Measurements from ENCODE around the gene ENPP4.
"Not testable (repeated sequence)": the region's sequence is repeated elsewhere in the genome, so short reads cannot be mapped to it uniquely, and the experiment has no call there.

ENPP4 gene

DNA sequence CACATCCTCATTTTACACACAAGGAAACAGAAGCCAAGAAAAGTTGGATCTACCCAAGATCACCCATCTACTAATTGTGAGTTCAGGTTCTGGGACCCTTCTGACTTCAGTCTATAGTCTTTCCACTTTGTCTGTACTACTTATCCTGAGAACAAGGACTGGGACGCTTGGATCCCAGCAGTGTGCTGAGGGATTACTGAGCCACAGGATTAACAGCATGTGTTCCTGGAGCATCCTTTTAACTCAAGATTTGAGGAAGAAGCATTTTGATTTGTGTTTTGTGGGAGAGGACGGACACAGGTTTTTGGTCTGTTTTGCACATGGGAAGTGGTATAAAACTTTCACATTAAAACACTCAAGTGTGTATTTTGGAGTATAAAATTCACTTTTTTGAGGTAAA is 4.4 kb downstream of the ENPP4 start:
- no peak for DNase-seq

DNA sequence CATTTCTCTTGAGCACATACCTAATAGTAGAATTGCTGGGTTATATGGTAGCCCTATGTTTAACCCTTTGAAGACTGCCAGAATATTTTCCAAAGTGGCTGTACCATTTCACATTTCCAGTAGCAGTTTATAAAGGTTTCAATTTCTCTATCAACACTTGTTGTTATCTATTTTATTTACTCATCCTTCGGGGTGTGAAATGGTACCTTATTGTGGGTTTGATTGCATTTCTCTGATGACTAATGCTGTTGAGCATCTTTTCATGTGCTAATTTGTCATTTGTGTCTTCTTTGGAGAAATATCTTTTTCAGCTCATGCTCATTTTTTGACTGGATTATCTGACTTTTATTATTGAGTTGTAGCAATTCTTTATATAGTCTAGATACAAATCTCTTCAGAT is 5.4 kb downstream of the ENPP4 start:
- no peak for DNase-seq

DNA sequence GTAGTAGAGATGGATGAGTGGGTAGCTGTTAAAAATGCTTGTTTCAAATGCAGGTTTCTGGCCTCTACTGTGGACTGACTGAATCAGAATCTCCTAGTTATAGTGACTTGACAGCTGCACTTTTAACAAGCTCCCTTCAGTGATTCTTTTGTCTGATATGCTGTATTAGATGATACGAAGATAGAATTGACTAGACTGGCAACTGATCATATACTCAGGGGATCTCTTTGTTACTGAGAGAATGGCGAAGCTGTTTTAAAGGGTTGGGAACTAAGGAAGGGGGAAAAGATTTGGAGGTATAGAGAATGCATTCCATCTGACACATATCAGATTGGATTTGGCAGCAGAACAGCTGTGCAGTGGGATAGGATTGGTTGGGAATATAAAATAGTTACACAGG is 7.0 kb downstream of the ENPP4 start:
- no peak for DNase-seq

DNA sequence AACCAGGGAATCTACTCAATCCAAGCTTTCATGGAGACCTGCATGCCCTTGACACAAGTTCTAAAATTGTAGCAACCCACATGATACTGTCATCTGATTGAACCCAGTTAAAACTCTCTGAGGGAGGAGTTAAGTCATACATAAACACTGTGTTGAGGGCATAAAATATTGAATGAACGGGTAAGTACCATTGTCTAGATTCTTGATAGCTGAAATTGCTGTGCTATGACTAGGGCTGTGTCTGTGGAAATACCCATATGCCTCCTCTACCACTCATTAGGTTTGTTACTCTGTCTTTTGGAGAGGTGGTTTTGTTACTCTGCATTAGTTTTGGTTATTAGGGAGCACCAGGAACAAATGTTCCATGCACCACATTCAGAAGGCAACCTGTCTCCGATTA is 7.6 kb downstream of the ENPP4 start:
- DNase-seq, result no peak

DNA sequence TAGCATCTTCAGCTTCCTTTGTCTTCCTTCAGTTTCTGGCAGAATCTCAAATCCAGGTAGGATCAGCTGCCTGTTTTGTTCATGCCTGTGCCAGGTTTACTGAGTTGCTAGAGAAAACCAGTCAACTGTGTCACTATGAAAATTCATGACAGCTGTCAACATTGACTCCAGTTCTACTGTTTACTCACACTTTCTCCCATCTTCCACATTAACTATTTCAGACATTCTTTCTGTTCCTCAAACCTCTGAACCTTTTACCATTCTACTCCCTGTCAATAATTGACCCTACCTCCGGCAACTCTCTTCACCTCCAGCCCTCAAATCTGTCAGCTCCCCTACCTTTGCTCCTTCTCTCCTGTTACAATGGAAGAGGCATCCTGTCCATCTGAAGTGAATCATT is 8.5 kb downstream of the ENPP4 start:
- no peak for DNase-seq

DNA sequence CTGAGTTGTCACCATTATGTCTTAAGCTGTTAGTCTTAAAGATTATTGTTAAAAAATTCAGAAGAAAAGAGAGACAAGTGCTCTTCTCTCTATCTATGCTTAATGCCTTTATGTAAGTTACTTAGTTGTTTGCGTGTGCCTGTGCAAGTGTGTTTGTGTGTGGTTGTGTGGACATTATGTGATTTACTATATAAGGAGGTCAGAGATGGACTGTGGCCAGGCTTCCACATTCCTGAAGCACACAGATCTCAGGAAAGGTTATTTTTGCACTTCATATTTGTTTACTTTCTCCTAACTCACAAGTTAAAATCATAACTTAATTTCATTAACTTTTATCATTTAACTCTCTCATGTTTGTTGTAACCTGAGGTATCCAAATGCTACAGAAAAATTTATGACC is 14.5 kb downstream of the ENPP4 start:
- no peak for DNase-seq

DNA sequence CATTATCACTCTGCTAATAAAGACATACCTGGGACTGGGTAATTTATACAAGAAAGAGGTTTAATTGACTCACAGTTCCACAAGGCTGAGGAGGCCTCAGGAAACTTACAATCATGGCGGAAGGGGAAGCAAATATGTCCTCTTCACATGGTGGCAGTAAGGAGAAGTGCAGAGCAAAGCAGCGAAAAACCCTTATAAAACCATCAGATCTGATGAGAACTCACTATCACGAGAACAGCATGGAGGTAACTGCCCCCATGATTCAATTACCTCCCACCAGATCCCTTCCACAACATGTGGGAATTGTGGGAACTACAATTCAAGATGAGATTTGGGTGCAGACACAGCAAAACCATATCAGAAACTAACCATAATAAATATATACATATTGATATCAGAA is 19.3 kb downstream of the ENPP4 start:
- DNase-seq, result not testable (repeated sequence)

DNA sequence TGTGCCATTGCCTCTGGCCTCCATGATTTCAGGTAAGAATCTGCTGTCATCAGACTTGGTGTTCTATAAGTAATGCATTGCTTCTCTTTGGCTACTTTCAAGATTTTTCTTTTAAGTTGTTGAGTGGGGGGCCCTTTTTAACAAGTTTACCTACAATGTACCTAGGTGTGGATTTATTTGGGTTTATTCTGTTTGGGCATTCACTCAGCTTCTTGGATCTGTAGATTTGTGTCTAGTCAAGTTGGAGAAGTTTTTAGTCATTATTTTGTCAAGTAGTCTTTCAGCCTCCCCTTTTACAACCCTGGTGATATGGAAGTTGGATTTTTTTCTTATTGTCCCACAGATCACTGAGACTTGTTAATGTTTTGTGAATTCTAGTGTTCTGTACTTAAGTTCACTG is 26.9 kb downstream of the ENPP4 start:
- no peak for DNase-seq

DNA sequence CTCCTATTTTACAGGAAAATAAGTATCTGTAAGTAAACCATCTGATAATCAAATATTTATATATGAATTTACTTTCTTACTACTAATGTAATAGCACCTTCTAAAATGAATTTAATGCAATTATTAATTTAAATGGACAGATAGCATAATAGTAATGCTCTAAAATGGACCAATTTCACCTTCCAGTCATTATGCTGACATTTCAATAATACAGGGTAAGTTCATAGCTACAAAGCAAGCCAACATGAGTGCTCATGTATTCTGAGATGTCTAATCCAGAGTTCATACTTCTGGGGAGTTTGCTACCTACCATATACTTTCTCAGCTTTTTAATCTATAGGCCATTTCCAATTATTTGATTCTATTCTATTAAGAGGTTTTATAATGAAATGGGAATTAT is 29.4 kb downstream of the ENPP4 start:
- no peak for DNase-seq

DNA sequence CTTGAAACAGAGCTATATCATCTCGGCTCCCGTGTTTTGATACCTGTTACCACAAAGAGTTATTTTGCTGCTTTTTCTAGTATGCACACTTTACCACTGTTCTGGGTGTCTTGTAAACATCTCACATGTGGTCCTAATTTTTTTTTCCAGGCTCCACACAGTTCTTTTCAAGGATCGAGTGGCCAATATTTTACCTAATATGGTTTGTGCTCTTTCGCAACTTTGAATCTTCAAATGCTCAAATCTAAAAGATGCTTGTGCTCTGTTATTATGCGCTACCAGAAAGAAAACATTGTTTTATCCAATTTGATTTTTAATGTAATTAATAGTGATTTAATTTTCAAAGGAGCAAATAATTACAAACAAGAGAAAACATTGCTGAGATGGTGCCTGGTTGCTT is 30.3 kb downstream of the ENPP4 start:
- DNase-seq, result no peak

DNA sequence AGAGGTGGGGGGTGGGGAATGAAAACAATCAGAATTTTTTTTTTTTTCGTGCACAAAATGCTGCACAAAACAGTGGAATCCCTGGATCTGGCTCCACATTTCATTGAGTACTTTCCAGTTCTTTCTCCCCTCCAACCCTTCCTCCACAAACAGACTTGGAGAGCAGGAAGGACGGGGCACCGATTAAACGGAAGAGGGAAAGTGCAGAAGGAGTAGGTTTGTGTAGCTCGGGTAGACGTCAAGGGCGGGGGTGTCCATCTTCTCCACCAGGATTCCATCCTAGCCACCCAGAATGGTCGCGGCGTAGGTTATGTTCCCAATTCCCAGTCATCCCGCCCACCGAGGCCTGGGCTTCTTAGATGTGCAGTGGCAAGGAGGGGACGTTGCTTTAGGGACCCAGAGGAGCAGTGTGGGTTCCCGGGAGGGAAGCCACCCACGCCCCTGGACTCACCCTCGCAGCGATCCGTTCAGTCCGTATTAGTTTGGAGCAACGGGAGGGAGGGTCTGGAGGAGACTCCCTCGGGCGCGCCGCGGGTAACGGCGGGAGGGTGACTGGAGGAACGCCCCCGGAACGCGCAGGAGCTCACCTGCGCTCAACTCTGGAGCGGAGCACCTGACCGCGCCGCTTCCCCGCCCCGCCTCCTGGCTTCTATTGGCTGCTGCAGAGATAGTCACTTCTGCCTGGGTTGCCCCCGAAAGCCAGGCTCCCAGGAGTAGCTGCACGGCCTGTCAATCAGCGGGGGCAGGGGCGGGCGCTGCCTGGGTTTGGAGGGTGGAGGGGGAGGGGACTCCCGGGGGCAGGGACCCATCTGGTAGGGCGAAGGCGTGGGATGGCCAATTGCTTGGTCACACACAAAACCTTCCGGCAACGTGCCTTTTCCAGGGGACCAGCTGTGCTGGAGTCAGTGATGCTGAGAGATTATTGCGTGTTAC is 40.8 kb downstream of the ENPP4 start, which contains the start of gene ENPP5:
ENPP5 (minus strand) TSS at position 624 of the 933 bp plus-strand sequence. CDS start 2,718 bp downstream, outside the sequence.
- peak; percentile 89 to 97 for DNase-seq

DNA sequence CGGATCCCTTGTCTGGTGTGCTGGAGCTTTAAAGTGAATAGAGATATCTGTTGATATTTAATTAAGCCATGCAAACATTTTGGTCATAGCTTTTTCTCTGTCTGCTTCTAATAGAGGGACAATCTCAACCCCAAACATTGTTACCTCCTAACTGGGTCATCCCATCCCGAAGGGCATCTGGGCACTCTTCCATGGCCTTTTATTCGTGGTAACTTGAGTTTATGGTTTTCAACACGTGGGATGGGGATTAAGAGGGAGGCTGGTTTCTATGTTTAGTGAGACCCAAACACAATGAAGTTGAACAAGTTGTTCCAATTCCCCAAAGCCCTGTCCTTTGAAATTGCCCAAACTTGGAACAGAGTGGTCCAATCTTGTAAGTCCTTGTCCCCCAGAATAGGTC is 42.4 kb downstream of the ENPP4 start:
- DNase-seq, result no peak

DNA sequence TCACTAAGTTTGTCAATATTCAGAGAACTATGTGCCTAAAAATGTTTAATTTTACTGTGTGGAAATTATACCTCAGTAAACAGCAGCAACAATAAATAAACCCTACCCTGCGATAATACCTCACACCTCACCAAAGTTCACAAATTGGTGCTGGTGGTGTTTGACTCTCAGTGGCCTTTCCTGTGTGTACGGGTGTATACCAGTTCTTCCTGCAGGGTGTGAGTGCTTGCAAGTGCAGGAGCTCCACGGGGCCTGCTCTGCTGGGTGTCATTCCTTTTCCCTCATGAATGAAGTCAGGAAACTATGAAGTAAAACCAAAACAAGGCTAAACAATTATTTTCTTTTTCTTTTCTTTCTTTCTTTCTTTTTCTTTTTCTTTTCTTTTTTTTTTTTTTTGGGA is 45.1 kb downstream of the ENPP4 start:
- no peak for DNase-seq

DNA sequence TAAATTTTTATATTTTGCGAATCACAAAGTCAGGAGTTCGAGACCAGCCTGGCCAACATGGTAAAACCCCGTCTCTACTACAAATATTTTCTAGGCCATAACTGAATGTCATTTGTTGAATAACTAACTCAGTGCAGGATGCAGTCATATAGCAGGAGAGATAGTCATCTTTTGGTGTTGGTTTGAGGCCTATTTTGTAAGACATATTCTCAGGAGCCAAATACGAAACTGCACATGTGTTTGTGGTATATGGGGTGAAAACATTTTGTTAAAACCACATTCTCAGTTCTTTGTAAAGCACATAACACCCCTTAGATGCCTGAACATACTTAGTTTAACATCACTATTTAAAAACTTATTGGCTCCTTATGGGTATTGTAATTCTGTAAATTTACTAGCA is 45.7 kb downstream of the ENPP4 start:
- no peak for DNase-seq

DNA sequence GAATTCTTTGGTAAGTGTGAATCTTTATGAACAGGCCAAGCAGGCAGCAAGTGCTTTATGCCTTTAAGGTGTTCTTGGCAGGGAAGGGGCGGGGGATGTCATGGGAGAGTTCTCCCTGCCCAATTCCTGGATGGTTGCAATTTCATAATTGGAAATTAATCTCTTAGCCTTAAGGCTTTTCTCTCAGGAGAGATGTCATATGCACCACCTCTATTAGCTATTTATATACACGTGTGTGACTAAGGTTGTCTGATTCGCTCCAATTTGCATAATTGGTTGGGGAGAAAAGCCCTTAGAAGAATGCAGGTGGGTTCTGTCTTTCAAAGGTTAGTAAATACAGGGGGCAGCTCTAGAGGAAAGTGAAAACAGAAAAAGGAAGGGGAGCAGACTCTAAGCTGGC is 46.2 kb downstream of the ENPP4 start:
- DNase-seq, result no peak

DNA sequence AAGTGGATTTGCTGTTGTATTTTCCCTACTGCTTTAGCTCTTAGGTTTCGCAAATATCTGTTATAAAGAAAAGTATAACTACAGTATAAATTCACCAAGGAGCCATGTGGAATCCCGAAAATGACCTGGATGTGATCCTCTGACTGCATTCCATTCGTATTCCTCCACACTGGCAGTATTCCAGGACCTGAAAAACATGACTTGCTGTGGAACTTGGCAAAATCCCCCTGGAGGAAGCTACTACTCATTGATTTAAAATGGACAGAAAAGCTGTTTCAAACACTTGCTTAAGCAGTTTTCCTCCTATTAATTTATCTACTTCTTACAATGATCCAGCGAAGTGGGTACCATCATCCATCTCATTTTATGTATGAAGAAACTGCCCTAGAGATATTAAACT is 54.3 kb downstream of the ENPP4 start:
- no peak for DNase-seq

DNA sequence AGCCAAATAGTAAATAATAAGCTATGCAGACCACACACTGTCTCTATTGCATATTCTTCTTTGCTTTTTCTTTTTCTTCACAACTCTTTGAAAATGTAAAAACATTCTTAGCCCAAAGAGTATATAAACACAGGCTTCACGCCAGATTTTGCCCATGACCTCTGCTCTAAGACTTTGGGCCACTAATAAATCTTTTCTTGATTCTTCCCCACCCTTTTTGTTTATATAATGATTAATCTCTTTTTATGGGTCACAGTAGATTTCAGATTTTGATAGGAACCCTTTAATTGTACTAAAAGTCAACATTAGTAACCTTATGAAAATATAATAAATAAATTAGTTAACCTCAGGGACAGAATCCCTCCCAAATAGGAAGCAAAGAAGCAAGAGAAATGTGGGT is 56.8 kb downstream of the ENPP4 start:
- no peak for DNase-seq

DNA sequence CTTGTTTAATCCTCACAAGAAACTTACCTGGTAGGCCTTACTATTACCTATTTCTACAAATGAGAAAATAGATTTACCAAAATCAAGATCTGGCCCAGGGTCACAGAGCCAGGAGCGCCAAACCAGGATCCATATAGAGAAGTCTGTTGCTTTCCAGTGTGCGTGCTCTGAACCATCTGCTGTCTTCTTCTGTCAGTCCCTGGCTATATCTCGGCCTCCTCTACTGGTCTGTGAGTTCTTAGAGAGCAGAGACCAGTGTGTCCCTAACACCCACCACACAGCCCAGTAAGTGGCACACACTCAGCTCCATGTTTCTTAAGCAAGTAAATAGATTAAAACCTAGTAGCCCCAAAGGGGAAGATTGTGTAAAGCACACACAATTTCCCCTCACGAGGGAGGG is 59.9 kb downstream of the ENPP4 start:
- no peak for DNase-seq

DNA sequence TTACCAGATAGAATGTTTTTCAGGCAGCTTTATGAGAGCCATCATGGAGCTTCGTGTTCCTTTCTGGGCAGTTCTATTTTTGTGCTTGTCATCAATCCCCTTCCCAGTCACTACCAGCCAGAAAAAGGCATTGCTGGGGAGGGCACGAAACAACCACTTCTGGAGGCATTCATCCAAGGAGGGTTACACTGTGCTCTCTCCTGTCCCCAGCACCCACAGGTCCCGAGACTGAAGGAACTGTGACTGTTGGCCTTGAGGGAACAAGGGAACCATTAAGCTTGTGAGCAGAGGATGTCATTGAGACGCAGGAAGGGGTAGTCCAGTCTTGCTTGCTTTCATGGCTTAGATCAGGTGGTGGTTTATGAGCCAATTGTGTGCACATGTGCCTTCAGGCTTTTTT is 61.1 kb downstream of the ENPP4 start:
- no peak for DNase-seq

DNA sequence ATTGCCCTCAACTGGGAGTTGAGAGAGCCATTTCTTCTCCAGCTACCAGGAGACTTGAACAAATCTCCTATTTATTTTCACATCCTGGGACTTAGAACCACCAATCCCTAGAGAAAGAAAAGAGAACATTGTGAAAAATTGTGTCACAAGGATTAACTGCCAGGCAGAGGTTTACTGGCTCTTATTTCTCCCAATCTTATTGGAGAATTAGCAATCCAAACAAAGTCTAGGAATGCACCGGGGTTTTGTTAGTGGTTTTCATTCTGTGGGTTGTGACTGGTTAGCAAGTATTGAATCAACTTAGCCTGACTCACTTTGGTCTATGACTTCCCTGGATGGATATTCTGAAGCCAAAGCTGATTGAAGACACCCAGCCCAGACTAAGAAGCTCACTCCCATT is 62.2 kb downstream of the ENPP4 start:
- DNase-seq, result no peak

All from cerebellar nuclear complex (tissue), 1 donor.